BJ (cell line): ENCODE measurements around the gene ZSCAN2. TPM values are rescaled to one million over a fixed set of nuclear protein-coding genes. Genes with fewer than 3 reads are reported as not detected.

Source experiments
- CTCF ChIA-PET: fragments of 350-600 bp; formaldehyde crosslinking; extraction: SDS; loops from one replicate; lab custom pipeline; 2021; ENCODE audit warnings: antibody characterized with exemption, inconsistent platforms; lab: Yijun Ruan, JAX
- POLR2A ChIA-PET: fragments of 300-600 bp; sonication (Branson Sonifier 250); formaldehyde crosslinking; extraction: SDS; loops from one replicate; lab custom pipeline; 2021; ENCODE audit warnings: antibody characterized with exemption; lab: Charles Lee
- DNase-seq: peaks from one replicate; pipeline ENCODE4 v3.0.0-alpha.2; 2011; ENCODE audit warnings: low read depth
- H3K27me3 ChIP-seq: 2 replicates; pipeline ENCODE4 v1.6.0; 2011; ENCODE audit warnings: low read length; ENCODE audit not compliant: control insufficient read depth, insufficient read depth
- H3K36me3 ChIP-seq: 2 replicates; pipeline ENCODE4 v1.5.1; 2011; ENCODE audit warnings: low read length; ENCODE audit not compliant: control insufficient read depth, insufficient read depth
- H3K4me3 ChIP-seq: 2 replicates; pipeline ENCODE4 v1.5.1; 2011; ENCODE audit warnings: low read depth, mild to moderate bottlenecking, control low read depth, low read length
- polyA plus RNA-seq: library from polyadenylated mRNA; depleted of rRNA; stranded (reverse); fragments of >200 nt; gene quantifications from 2 replicates; pipeline ENCODE4 v1.2.3, GENCODE V29; 2011
- TF ChIP-seq, protein P1 (sequence below): IDR thresholded peaks from 2 replicates; pipeline ENCODE4 v1.5.1; 2011; ENCODE audit warnings: low read depth, mild to moderate bottlenecking, control low read depth, inconsistent platforms, low read length, moderate library complexity; ENCODE audit not compliant: insufficient read depth

ZSCAN2 gene
- polyA plus RNA-seq, 1 experiment = 6.3 TPM

DNA sequence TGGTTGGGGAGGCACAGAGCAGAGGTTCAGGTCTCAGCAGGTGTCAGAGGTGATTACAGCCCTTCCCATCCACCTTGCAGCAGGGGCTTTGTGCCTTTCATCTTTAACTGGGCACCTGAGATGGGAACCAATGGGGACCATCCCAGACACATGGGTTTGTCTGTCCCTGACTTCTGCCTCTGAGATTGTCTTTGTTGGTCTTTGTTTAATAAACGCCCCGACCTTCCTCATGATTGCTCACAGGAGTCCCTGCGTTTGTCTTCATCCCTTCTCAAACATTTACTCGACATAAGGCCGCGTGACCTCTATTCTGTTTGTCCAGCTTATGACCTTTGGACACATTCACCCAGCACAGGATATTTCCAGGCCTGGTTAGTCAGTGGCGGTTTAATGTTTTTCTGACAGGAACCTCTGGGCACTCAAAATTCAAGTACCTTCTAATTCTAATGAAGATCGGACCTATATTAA, 5.9 kb downstream of the ZSCAN2 start:
- ChIA-PET POLR2A (no interaction called here), CTCF (no interaction called here)
- TF ChIP-seq, protein P1, sequence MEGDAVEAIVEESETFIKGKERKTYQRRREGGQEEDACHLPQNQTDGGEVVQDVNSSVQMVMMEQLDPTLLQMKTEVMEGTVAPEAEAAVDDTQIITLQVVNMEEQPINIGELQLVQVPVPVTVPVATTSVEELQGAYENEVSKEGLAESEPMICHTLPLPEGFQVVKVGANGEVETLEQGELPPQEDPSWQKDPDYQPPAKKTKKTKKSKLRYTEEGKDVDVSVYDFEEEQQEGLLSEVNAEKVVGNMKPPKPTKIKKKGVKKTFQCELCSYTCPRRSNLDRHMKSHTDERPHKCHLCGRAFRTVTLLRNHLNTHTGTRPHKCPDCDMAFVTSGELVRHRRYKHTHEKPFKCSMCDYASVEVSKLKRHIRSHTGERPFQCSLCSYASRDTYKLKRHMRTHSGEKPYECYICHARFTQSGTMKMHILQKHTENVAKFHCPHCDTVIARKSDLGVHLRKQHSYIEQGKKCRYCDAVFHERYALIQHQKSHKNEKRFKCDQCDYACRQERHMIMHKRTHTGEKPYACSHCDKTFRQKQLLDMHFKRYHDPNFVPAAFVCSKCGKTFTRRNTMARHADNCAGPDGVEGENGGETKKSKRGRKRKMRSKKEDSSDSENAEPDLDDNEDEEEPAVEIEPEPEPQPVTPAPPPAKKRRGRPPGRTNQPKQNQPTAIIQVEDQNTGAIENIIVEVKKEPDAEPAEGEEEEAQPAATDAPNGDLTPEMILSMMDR = no peak
- no peak for DNase-seq
- no peak overlapping the region for H3K4me3 ChIP-seq
- peaks cover 10% of the 10 kb centered on the region for H3K36me3 ChIP-seq
- H3K27me3 ChIP-seq = no peaks in the 10 kb centered on the region

DNA sequence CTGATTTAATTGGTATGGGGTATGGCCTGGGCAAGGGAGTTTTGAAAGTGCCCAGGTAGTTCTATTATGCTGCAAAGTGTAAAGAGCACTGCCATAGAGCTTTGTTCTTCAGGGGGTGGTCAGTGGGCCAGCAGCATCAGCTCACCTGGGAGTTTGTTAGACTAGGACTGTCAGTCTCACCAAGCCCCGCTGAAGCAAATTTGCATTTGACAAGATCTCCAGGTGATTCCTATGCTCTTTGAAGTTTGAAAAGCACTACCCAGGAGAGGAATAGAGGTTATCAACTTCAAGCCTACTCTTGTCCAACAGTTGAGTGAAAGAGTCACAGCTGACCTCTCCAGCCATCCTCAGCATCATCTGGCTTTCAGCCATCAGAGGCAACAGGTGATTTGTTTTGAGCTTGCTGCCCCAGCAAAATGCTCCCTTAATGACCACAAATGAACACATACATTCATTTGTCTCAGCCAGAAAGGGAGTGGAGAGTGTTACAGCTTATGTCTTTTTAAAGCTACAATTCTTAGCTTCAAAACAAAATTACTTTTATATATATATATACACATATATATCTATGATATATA, 8.0 kb downstream of the ZSCAN2 start:
- TF ChIP-seq, protein P1 = no peak
- Histone ChIP-seq H3K36me3 (peaks cover 10% of the 10 kb centered on the region), H3K27me3 (no peaks in the 10 kb centered on the region), H3K4me3 (no peak overlapping the region)
- ChIA-PET CTCF (interaction anchor here (1.0 to 1.9 kb wide), 4 partner anchors 8 to 50 kb away, joined by 3 to 7 read pairs (median 3); no protein-coding TSS in a partner anchor), POLR2A (no interaction called here)
- DNase-seq = no peak

DNA sequence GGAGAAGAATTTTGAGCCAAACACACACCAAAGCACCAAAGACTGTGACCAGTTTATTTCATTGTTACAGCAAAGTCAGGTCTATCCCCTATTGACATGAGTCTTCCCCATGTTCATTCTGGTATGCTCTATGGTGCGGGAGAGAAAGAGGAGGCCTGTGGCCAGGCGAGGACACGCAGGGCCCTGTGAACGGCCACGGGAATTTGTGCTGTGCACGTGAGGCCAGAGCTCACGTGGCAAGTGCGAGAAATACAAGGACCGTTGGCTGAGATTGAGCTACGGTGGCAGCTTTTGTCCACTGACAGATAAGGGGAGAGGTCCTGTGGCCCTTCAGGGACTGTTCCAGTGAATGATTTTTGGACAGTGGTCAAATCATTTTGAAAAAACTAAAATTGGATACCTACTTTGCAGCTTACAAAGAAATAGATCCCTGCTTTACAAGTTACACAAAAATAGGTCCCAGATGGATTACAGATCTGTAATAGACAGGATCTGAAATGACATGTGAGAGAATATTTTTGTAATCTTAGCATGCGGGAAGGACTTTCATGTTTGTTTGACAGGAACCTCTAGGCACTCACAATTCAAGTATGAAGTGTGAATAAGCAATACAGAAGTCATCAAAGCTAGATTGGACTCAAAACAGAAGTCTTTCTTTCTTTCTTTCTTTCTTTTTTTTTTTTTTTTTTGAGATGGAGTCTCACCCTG, 9.2 kb downstream of the ZSCAN2 start:
- no peak overlapping the region for H3K4me3 ChIP-seq
- peaks cover 7% of the 10 kb centered on the region for H3K36me3 ChIP-seq
- DNase-seq = no peak
- TF ChIP-seq, protein P1 = no peak
- H3K27me3 ChIP-seq = no peaks in the 10 kb centered on the region
- CTCF ChIA-PET = interaction anchor here (1.0 to 1.9 kb wide), 3 partner anchors 9 to 49 kb away, joined by 3 to 7 read pairs (median 3); no protein-coding TSS in a partner anchor
- POLR2A ChIA-PET = no interaction called here

DNA sequence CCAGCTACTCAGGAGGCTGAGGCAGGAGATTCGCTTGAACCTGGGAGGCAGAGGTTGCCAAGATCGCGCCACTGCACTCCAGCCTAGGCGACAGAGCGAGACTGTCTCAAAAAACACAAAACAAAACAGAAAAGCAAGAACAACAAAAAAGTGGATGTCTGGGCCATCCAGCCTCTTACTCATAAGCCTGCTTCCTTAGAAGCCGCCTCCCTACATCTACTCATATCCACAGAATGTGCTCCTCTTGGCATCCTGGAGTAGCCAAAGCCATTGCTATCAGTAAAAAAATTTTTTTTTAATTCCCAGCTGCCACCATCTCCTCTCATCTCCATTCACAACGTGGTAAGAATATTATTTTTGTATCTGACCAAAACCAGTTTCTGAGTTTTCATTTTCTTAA, 10.8 kb downstream of the ZSCAN2 start:
- no peaks in the 10 kb centered on the region for H3K27me3 ChIP-seq
- no peak overlapping the region for H3K4me3 ChIP-seq
- TF ChIP-seq, protein P1 = no peak
- H3K36me3 ChIP-seq = peaks cover 4% of the 10 kb centered on the region
- ChIA-PET CTCF (no interaction called here), POLR2A (no interaction called here)
- DNase-seq = no peak

DNA sequence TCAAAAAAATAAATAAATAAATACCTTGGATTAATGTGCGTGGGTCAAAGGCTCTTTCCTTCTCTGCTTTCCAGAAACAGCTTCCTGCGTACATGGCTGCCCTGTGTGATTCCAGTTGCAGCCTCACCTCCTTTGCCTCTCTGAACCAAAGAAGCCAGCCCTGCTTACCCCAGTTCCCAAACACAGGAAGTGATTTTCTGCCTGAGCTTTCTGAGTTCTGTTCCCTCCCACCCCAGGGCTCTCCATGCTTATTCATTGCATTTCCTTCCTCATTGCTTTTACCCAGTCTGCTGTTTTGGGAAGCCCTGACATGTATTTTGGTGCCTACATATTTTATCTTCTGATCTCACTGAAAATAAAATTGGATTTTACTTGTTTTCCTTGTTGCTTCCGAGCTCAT, 15.4 kb downstream of the ZSCAN2 start:
- POLR2A ChIA-PET = no interaction called here
- CTCF ChIA-PET = interaction anchor here (0.7 to 1.3 kb wide), 3 partner anchors 9 to 28 kb away, joined by 3 read pairs; no protein-coding TSS in a partner anchor
- H3K36me3 ChIP-seq = peaks cover 4% of the 10 kb centered on the region
- TF ChIP-seq, protein P1 = no peak
- no peaks in the 10 kb centered on the region for H3K27me3 ChIP-seq
- no peak for DNase-seq
- H3K4me3 ChIP-seq = no peak overlapping the region
